IMR-90 (cell line): ENCODE results near the gene UFSP1. TPM values are rescaled to one million over a fixed set of nuclear protein-coding genes. Genes with fewer than 3 reads are reported as not detected.

Source experiments
- ATAC-seq: fragments of 200-7000 bp; cut with Tn5 transposase; 2 replicates; pipeline ENCODE4 v1.9.1; 2020; ENCODE audit warnings: low read depth, mild to moderate bottlenecking, moderate library complexity
- BruUV-seq: library from RNA; stranded (reverse); fragments of 400-500 nt; replicated peaks from 2 replicates; lab custom pipeline; 2021; lab: Mats Ljungman, UMichigan
- CTCF ChIA-PET: fragments of 300-600 bp; formaldehyde crosslinking; extraction: SDS; loops from one replicate; lab custom pipeline; 2021; ENCODE audit warnings: antibody characterized with exemption; lab: Yijun Ruan, JAX
- POLR2A ChIA-PET: fragments of 300-600 bp; sonication (Branson Sonifier 250); formaldehyde crosslinking; loops from one replicate; lab custom pipeline; 2022; ENCODE audit warnings: antibody characterized with exemption; ENCODE audit not compliant: unreplicated experiment; lab: Charles Lee
- DNase-seq: peaks from one replicate; pipeline ENCODE4 v3.0.0; 2013
- H2AFZ ChIP-seq: replicated peaks from 2 replicates; pipeline ENCODE3; 2013; ENCODE audit warnings: low read length, mild to moderate bottlenecking; ENCODE audit not compliant: poor library complexity
- H2AK5ac ChIP-seq: 2 replicates; pipeline ENCODE4 v1.6.1; 2013; ENCODE audit warnings: low read depth, low read length, inconsistent platforms
- H2AK9ac ChIP-seq: replicated peaks from 2 replicates; pipeline ENCODE3; 2013; ENCODE audit warnings: mild to moderate bottlenecking, low read depth, low read length, moderate library complexity; ENCODE audit not compliant: poor library complexity
- H2BK120ac ChIP-seq: 2 replicates; pipeline ENCODE4 v1.6.1; 2013; ENCODE audit warnings: low read depth, low read length, inconsistent platforms
- H2BK15ac ChIP-seq: 3 replicates; pipeline ENCODE4 v1.6.1; 2013; ENCODE audit warnings: low read depth, low read length, inconsistent platforms
- H2BK20ac ChIP-seq: 2 replicates; pipeline ENCODE4 v1.6.1; 2013; ENCODE audit warnings: low read depth, mild to moderate bottlenecking, inconsistent platforms, low read length, moderate library complexity
- H2BK5ac ChIP-seq: 2 replicates; pipeline ENCODE4 v1.6.1; 2013; ENCODE audit warnings: mild to moderate bottlenecking, low read depth, low read length, inconsistent platforms; ENCODE audit not compliant: poor library complexity, severe bottlenecking
- H3K14ac ChIP-seq: replicated peaks from 2 replicates; pipeline ENCODE4 v1.6.1; 2013; ENCODE audit warnings: low read depth, low read length, inconsistent platforms
- H3K18ac ChIP-seq: 2 replicates; pipeline ENCODE4 v1.6.1; 2013; ENCODE audit warnings: low read depth, low read length, control low read depth
- H3K23ac ChIP-seq: 2 replicates; pipeline ENCODE4 v1.6.1; 2013; ENCODE audit warnings: low read depth, low read length, inconsistent platforms
- H3K27ac ChIP-seq: 2 replicates; pipeline ENCODE4 v1.5.1; 2013; ENCODE audit warnings: mild to moderate bottlenecking, control low read depth, low read length; ENCODE audit not compliant: insufficient read depth
- H3K27me3 ChIP-seq: 2 replicates; pipeline ENCODE4 v1.6.1; 2013; ENCODE audit warnings: low read length; ENCODE audit not compliant: control insufficient read depth, insufficient read depth
- H3K36me3 ChIP-seq: 2 replicates; pipeline ENCODE4 v1.6.1; 2013; ENCODE audit warnings: low read length, mixed read lengths; ENCODE audit not compliant: control insufficient read depth, insufficient read depth
- H3K4ac ChIP-seq: 2 replicates; pipeline ENCODE4 v1.6.1; 2013; ENCODE audit warnings: low read depth, low read length, inconsistent platforms
- H3K4me1 ChIP-seq: 2 replicates; pipeline ENCODE4 v1.6.1; 2013; ENCODE audit warnings: low read length, mixed read lengths; ENCODE audit not compliant: control insufficient read depth, insufficient read depth
- H3K4me2 ChIP-seq: 2 replicates; pipeline ENCODE4 v1.6.1; 2013; ENCODE audit warnings: low read depth, mild to moderate bottlenecking, control low read depth, low read length, moderate library complexity
- H3K4me3 ChIP-seq: 2 replicates; pipeline ENCODE4 v1.5.1; 2013; ENCODE audit warnings: low read depth, mild to moderate bottlenecking, control low read depth, low read length, moderate library complexity; ENCODE audit not compliant: insufficient read depth
- H3K56ac ChIP-seq: 2 replicates; pipeline ENCODE4 v1.6.1; 2013; ENCODE audit warnings: low read length, inconsistent platforms; ENCODE audit not compliant: insufficient read depth; ENCODE audit errors: extremely low read depth
- H3K79me1 ChIP-seq, 2 experiments: 2 replicates each; pipeline ENCODE4 v1.6.1; 2013; ENCODE audit warnings: low read length in 2 of 2, inconsistent platforms in 1 of 2, low read depth in 1 of 2
- H3K9ac ChIP-seq: 2 replicates; pipeline ENCODE4 v1.6.1; 2013; ENCODE audit warnings: low read depth, low read length, control low read depth
- H3K9me1 ChIP-seq: 2 replicates; pipeline ENCODE4 v1.6.1; 2013; ENCODE audit warnings: low read length, inconsistent platforms; ENCODE audit not compliant: insufficient read depth
- H3K9me3 ChIP-seq: 2 replicates; pipeline ENCODE4 v1.6.1; 2013; ENCODE audit warnings: low read length; ENCODE audit not compliant: control insufficient read depth, insufficient read depth
- H4K20me1 ChIP-seq: 2 replicates; pipeline ENCODE4 v1.6.1; 2013; ENCODE audit warnings: low read length, inconsistent platforms; ENCODE audit not compliant: insufficient read depth
- H4K5ac ChIP-seq: 2 replicates; pipeline ENCODE4 v1.6.1; 2013; ENCODE audit warnings: mild to moderate bottlenecking, low read depth, low read length, control low read depth
- H4K8ac ChIP-seq, 2 experiments: 2 replicates each; pipeline ENCODE4 v1.6.1; 2013; ENCODE audit warnings: low read depth in 2 of 2, low read length in 2 of 2, control low read depth in 1 of 2, inconsistent platforms in 1 of 2
- H4K91ac ChIP-seq: 2 replicates; pipeline ENCODE4 v1.6.1; 2013; ENCODE audit warnings: low read depth, low read length, inconsistent platforms; ENCODE audit not compliant: insufficient read depth
- BHLHE40 ChIP-seq: fragments of 150-350 bp; IDR thresholded peaks from 2 replicates; pipeline ENCODE4 v1.6.1; 2016; ENCODE audit warnings: mild to moderate bottlenecking, low read depth, low read length
- CEBPB ChIP-seq: IDR thresholded peaks from 2 replicates; pipeline ENCODE4 v1.6.1; 2012; ENCODE audit warnings: low read depth, low read length, improper control_type of control experiment
- CHD1 ChIP-seq: IDR thresholded peaks from 2 replicates; pipeline ENCODE4 v1.6.1; 2012; ENCODE audit warnings: low read depth, low read length, improper control_type of control experiment
- CTCF ChIP-seq: conservative IDR thresholded peaks from 2 replicates; pipeline ENCODE4 v1.5.1; 2012; ENCODE audit warnings: mild to moderate bottlenecking, low read depth, low read length, improper control_type of control experiment
- ELK1 ChIP-seq: fragments of 150-350 bp; IDR thresholded peaks from 2 replicates; pipeline ENCODE4 v1.6.1; 2016; ENCODE audit warnings: low read depth, mild to moderate bottlenecking, low read length, moderate library complexity, borderline replicate concordance
- FOS ChIP-seq: fragments of 150-350 bp; IDR thresholded peaks from 2 replicates; pipeline ENCODE4 v1.6.1; 2016; ENCODE audit warnings: low read depth, low read length
- MAFK ChIP-seq: IDR thresholded peaks from 2 replicates; pipeline ENCODE4 v1.6.1; 2012; ENCODE audit warnings: low read depth, low read length, improper control_type of control experiment
- MAZ ChIP-seq: IDR thresholded peaks from 2 replicates; pipeline ENCODE4 v1.6.1; 2012; ENCODE audit warnings: low read depth, mild to moderate bottlenecking, low read length, improper control_type of control experiment, moderate library complexity, borderline replicate concordance
- MXI1 ChIP-seq: IDR thresholded peaks from 2 replicates; pipeline ENCODE4 v1.6.1; 2012; ENCODE audit warnings: low read depth, mild to moderate bottlenecking, low read length, moderate library complexity, borderline replicate concordance
- NFE2L2 ChIP-seq: fragments of 150-350 bp; IDR thresholded peaks from 2 replicates; pipeline ENCODE4 v1.6.1; 2016; ENCODE audit warnings: low read depth, mild to moderate bottlenecking, low read length
- POLR2A ChIP-seq: IDR thresholded peaks from 2 replicates; pipeline ENCODE4 v1.6.1; 2012; ENCODE audit warnings: mild to moderate bottlenecking, low read depth, low read length
- RAD21 ChIP-seq: IDR thresholded peaks from 2 replicates; pipeline ENCODE4 v1.6.1; 2012; ENCODE audit warnings: low read length, improper control_type of control experiment
- RCOR1 ChIP-seq: IDR thresholded peaks from 2 replicates; pipeline ENCODE4 v1.6.1; 2012; ENCODE audit warnings: mild to moderate bottlenecking, low read length, improper control_type of control experiment; ENCODE audit not compliant: insufficient replicate concordance
- RFX5 ChIP-seq: IDR thresholded peaks from 2 replicates; pipeline ENCODE4 v1.8.0; 2012; ENCODE audit warnings: low read depth, mild to moderate bottlenecking, low read length, moderate library complexity
- SMC3 ChIP-seq: fragments of 150-350 bp; IDR thresholded peaks from 2 replicates; pipeline ENCODE4 v1.6.1; 2016; ENCODE audit warnings: low read depth, mild to moderate bottlenecking, antibody characterized with exemption, low read length, moderate library complexity
- USF2 ChIP-seq: fragments of 150-350 bp; IDR thresholded peaks from 2 replicates; pipeline ENCODE4 v1.6.1; 2017; ENCODE audit warnings: mild to moderate bottlenecking, antibody characterized with exemption, low read length, low read depth
- WGBS, 2 experiments: methylation state at CpG; one replicate each; pipeline versions ENCODE4 v1.1.5 to v1.1.7; 2013; ENCODE audit warnings: missing lambda C conversion rate in 2 of 2; ENCODE audit not compliant: insufficient read length in 1 of 2; ENCODE audit errors: extremely low coverage in 2 of 2; 5-methylcytosine and 5-hydroxymethylcytosine counted together
- dilution Hi-C: fragments of 300-500 bp; cut with HindIII; formaldehyde crosslinking; loops from one replicate; pipeline ENCODE4 v1.14.3; 2018; ENCODE audit warnings: low sequenced_read_pairs; ENCODE audit not compliant: unreplicated experiment
- in situ Hi-C: fragments of 300-500 bp; cut with MboI; formaldehyde crosslinking; loops from 3 replicates; pipeline ENCODE4 v1.14.3; 2019; ENCODE audit warnings: low sequenced_read_pairs, inconsistent platforms, mixed read lengths
- intact Hi-C: fragments of 100-400 bp; cut with micrococcal nuclease; formaldehyde crosslinking; loops from 2 replicates; pipeline ENCODE4 v1.10.0; 2022
- polyA plus RNA-seq, 3 experiments: library from polyadenylated mRNA; depleted of rRNA; stranded (reverse); fragments of >200 nt; gene quantifications; 2 replicates each; pipeline ENCODE4 v1.2.3, GENCODE V29; 2012; ENCODE audit warnings: low replicate concordance in 1 of 3
- total RNA-seq: library from RNA; depleted of rRNA; stranded (reverse); fragments of >200 nt; gene quantifications from 2 replicates; pipeline ENCODE4 v1.2.3, GENCODE V29; 2012

Gene UFSP1
- total and polyA plus RNA-seq, 2 of the 4 experiments (the other 2 are of a cell fraction), result 0.36 to 1.0 TPM

- no peak overlapping the region for H2BK15ac ChIP-seq
- H3K9me3 ChIP-seq, result peaks cover 2% of the 10 kb centered on the region; the same call in 1 of the 2 replicates
- no peak overlapping the region for H2AK5ac ChIP-seq
- H2BK20ac ChIP-seq, result no peak overlapping the region
- H3K27me3 ChIP-seq, result peaks cover 2% of the 10 kb centered on the region; the same call in 1 of the 2 replicates
- no peak overlapping the region for H3K4ac ChIP-seq
- no peak overlapping the region for H3K18ac ChIP-seq
- dilution Hi-C loops (no loop called here), intact Hi-C loops (no loop called here), in situ Hi-C loops (no loop called here)
- no peaks in the 10 kb centered on the region for H3K9me1 ChIP-seq
- H4K8ac ChIP-seq, result no peak overlapping the region
- H3K4me1 ChIP-seq, result no peaks in the 10 kb centered on the region
- BruUV-seq, result no TSS peak
- H4K5ac ChIP-seq, result no peak overlapping the region
- 50% methylated on average over 2 of the region's 4 CpGs; no CpG with 5 or more reads in 1 of the 2 experiments for WGBS, 2 experiments
- no peaks in the 10 kb centered on the region for H3K36me3 ChIP-seq
- POLR2A ChIA-PET, result no interaction called here
- H3K27ac ChIP-seq, result no peak overlapping the region
- H4K91ac ChIP-seq, result no peak overlapping the region
- no peak overlapping the region for H3K56ac ChIP-seq
- H3K4me3 ChIP-seq, result no peak overlapping the region
- TF ChIP-seq RFX5 (no peak), CEBPB (no peak), BHLHE40 (no peak), SMC3 (no peak), CTCF (no peak), USF2 (no peak), RAD21 (no peak), CHD1 (no peak), MAZ (no peak), POLR2A (no peak), NFE2L2 (no peak), RCOR1 (no peak), ELK1 (no peak), MXI1 (no peak), MAFK (no peak), FOS (no peak)
- H3K14ac ChIP-seq, result no peak overlapping the region
- H3K79me1 ChIP-seq, result no peaks in the 10 kb centered on the region
- H2AFZ ChIP-seq, result no peak overlapping the region
- no peaks in the 10 kb centered on the region for H4K20me1 ChIP-seq
- no peak overlapping the region for H3K9ac ChIP-seq
- no peak overlapping the region for H2BK120ac ChIP-seq
- no peak overlapping the region for H3K4me2 ChIP-seq
- DNase-seq, result no peak
- H2AK9ac ChIP-seq, result no peak overlapping the region
- CTCF ChIA-PET, result no interaction called here
- H3K23ac ChIP-seq, result no peak overlapping the region
- no peak for ATAC-seq
- H2BK5ac ChIP-seq, result no peak overlapping the region
Observed at GRCh38 chr7:100933734-100934133, 44.2 kb upstream of the UFSP1 start.
